ENCODE measurements around the gene PRDM11.

Gene PRDM11

DNA sequence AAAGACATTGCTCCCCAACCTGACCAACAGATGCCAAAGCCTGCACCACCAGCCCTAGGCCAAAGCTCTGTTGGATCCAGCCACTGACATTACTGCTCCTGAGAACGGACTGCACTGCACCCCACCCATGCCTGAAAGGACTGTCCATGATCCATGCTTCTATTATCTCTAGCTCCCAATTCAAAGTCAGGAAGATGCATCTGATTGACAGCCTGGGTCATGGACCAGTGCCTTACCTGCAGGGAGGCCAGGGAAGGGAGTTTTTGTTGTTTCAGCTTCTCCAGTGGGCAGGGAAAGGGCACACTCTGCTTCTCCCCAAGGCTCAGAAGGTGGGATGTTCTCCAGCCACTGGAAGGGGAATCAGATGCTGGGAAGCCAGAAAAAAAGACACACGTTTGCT is 4.8 kb upstream of the PRDM11 start:
- no peak for DNase-seq (ENCODE audit: low read depth, low spot score)

DNA sequence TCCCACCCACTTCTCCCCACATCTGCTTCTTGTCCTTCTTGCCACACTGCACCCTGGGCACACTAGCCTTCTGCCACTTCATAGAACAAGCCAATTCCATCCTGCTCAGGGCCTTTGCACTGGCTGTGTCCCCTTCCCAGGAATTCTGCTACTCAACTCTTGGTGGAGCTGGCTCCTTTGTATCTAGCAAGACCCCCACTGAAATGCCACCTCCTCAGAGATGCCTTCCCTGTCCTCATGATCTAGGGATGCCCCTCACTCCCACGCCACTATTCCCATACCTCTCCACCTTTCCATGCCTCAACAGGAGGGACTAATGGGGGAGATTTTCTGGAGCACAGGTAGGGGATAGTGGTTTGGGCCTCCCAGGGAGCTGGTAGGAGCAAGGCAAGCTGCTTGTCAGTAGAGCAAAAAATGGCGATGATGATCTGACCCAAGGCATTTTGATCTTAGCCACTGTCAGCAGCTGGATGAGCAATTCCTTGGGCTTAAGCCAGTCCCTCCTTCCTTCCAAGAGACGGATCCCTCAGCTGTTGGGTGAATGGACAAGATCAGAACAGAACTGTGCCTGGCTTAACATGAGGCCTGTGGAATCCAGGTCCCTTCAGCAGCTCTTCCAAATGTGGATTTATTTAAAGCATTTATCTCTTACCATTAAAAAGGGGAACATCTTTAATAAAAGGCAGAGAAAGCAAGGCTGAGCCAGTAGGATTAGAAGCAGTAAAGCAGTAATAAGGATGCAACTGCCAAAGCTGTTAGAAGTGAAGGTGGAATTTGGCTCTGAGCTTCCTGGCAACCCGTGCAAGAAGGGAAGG is 4.0 kb upstream of the PRDM11 start:
- DNase-seq (ENCODE audit: low read depth, low spot score): no peak

DNA sequence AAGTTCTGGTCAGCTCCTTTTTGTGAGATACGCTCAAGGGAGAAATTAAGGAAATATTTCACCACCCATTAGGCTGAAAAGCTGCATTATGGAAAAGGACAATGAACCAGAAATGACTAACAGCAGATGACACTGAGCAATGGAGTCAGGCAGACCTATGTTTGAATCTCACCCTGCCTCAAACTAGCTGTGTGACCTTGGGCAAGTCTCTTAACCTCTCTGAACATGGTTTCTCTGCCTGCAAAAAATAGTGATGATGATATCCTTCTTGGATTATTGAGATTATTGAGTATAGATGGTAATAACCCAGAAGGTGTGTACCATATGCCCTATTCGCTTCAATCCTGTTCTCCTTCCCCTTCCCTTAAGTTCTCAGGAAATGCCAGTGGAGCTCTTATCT is 2.9 kb upstream of the PRDM11 start:
- no peak for DNase-seq (ENCODE audit: low read depth, low spot score)

DNA sequence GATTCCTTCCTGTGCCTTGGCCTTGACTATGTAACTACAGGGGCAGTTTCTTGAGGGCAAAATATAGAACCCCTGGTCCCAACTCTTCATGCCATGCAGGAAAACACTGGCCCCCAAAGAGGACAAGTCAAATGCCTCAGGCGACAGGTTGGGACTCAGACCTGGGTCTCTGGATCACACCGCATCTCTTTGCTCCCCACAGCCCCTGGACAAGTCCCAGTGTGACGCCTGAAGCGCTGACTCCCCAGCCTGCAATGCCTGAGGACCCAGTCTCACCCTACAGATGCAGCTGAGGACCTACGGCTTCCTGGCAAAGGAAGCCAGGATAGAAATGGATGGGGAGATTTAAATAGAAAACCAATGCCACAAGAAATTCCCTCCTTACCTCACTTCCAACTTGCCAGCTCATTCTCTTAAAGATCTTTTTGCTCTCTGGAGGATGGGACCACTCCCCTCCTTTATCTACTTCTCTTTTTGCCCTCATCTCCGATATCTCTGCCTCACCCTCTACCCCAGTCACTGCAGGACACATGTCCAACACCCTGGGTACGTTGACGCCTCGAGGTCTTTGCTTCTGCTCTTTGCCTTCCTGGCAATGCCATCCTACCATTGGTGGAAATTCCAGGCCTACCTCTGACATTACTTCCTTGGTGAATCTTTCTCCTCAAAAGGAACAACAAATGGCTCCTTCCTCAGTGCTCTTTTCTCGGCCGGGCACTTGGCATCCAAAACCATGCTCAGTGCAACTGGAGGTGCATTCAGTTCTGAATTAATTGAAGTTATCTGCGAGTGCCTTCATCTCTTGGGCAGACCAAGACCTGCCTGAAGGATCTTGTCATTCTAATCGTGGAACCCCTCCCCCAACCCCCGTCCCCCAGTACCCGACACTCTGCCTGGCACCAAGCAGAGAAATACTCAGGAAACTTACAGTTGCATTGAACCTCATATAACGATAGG is 2.0 kb upstream of the PRDM11 start:
- no peak for DNase-seq (ENCODE audit: low read depth, low spot score)

DNA sequence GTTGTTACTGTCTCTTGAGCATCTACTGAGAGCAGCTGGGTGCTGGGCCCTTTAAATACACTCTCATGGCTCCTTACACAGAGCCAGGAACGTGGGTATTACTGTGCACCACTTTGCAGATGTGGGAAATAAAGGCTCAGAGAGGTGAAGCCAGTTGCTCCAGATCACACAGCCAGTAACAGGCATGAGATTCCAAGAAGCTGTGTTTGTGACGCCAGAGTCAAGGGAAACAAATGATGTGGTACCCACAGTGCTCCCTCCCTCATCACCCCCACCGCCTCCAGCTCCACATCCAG is 1.4 kb upstream of the PRDM11 start:
- DNase-seq (ENCODE audit: low read depth, low spot score): no peak

DNA sequence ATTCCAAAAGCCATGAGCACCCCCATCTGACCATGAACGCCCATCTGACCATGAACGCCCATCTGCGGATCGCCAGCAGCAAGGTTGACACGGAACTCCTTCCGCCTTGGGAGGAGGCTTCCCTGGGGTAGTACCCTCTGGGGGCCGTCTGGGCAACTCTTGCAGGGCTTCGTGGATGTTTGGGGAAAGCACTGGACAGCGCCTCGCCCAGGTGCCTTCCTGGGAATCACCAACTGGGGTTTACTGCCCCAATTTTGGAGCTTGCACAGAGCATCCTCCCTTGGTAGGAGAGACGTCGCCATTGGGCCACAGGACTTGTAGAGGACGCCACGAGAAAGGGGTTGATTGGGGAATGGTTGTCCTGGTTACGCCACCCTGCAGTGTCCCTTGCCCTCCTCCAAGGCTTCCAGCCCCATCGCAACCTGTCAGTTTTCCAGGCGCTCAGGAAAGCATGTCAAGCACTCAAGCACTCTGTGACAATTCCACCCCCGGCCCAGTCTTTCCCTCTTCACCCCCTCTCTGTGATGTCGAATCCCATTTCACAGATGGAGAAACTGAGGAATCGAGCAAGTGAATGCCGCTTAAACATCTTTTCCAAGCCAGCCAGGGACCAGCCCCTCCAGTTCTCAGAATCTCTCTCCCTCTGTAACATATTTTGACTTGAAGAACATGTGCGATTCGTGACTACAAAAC is 914 bp upstream of the PRDM11 start:
- no peak for DNase-seq (ENCODE audit: low read depth, low spot score)

DNA sequence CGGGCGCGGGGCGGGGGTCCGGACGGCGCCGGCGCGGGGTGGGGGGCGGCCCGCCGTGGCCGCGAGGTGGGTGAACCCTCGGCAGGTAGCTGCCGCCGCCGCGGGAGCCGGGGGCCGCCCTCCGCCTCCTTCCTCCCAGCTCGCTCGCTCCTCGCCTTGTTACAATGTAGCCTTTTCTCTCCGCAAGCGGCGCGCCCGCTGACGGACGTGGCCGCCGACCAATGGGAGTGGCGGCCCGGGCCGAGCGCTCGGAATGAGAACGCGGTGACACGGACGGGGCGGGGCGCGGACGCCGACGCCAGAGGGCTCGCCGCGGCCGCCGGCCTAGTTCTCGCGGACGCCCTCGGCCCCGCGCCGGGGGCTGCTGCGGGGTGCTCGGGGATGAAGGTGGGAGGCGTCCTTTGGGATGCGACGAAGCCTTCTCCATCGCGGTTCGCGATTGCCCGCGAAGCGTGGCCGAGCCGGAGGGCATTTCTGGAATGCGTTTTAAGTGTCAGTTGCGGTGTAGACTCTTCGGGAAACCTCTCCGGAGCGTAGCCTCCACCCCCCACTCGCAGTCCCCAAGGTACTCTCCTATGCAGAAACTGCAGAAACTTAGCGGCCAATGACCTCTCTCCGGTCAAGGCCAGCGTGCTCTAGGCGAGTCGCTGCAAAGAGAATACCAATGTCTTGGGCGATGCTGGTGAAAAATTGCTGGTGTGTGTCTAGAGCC is 734 bp downstream of the PRDM11 start:
- DNase-seq (ENCODE audit: low read depth, low spot score): peak; percentile 83

DNA sequence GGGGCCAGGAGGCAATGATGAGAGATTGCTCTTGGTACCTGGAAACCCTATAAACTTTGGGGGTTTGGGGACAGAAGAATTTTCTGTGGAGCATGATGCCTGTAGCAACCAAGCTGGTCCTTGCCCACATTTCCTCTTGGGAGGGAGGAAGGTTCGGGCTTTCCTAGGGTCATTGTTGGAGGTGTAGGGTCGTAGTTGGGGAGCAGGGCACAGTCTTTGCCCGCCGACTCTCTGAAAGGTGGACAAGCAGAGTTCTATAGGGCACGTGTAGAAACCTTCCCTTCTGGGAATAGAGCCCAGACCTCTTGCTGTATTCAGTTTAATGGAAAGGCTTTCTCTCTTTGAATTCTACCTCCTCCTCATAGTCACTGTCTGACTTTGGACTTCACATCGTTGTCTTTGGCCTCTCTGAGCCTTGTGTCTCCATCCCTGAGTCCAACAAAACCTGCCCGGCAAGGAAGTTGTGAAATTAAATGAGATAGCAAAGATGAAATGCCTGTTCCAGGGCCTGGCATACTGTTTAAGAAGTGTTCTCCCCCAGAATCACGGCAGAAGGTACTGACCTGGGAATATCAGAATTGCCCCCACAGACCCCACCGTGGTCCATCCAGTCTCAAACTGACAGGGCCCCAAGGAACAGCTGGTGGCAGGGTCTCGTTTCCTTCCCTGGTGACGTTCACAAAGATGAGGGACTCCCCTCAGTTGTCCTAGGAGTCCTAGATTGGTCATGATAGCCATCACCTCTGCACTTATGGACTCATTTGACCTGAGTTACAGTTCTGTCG is 1.6 kb downstream of the PRDM11 start:
- no peak for DNase-seq (ENCODE audit: low read depth, low spot score)

DNA sequence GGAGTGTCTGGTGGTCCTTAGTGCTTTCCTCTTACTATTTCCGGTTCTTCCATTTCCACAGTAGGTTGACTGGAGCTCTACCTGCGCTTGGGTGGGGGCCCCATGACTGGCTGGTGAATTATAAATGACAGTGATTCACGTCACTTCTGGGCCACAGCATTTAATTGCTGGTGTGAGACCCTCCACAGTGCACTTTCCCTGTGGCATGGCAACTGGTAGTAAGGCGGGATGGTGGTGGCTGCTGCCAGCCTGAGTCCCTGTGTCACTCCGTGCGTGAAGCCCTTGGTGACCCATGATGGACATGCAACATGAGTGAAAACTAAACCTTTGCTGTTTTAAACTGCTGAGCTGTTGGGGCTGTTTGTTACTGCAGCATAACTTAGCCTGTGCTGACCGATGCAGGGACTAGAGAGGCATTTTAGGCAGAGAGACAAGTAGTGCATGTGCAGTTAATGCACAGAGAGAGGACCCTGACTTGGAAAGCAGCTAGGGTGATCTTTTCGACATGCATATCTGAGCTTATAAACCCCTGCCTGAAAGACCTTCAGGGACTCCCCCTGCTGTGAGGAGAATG is 3.1 kb downstream of the PRDM11 start:
- DNase-seq (ENCODE audit: low read depth, low spot score): no peak

DNA sequence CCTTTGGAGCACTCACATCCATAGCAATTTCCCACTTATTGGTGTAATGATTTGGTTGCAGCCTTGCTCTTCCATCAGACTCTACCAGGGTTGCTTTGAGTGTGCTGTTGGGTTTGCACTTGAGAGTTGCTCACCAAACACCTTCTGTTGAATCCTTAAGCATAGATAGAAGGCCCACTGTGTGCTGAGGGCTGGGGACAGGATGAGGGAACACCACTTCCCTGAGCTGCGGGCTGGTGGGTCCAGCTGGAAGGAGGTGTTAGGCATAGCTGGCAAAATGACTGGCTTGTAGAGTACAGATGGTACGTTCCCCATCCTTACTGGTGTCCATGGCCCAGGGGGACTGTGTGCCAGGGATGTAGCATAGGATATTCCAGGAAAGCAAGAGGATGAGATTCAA is 3.9 kb downstream of the PRDM11 start:
- DNase-seq (ENCODE audit: low read depth, low spot score): no peak

DNA sequence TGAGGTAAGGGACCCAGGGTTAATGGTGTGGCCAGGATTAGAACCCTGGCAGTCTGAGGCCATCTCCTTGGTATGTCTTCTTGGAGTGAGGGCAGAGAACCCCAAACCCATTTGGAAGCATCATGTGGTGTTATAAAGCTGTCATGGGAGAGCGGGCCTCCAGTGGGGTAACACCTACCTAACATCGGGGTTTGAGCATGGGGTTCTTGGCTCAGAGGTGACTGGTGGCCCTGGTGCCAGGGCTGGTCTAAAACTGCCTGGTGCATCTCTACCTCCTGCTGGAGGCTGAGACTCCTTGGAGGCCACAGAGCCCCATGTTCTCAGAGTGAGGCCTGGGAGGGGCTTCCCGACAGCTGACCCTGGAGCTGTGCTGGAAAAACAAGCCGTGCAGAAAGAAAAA is 4.5 kb downstream of the PRDM11 start:
- no peak for DNase-seq (ENCODE audit: low read depth, low spot score)

DNA sequence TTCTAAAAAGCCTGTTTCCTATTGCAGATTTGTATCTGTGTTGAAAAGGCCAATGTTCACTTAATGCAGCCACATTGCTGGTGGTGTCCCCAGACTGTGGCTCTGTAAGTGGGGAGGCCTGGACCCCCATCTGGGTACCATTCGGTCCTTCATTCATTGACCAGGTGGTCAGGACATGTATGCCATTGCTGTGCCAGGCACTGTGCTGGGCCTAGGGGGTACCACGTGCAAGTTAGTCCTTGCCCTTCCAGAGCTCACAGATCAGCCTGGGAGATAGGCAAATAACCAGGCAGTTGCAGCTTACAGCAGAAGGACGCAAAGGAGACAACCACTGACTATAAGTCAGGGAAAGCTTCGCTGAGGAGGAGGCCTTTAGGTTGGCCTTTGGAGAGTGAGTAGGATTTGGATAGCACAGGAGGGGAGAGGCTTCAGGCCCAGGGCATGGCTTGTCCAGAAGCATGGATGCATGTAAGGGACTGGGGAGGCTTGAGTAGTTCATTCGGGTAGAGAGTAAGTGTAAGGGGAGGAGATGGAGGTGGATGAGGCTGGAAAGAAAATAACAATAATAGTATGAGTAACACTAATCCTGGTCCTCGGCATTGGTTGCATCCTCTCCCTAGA is 5.0 kb downstream of the PRDM11 start:
- no peak for DNase-seq (ENCODE audit: low read depth, low spot score)

DNA sequence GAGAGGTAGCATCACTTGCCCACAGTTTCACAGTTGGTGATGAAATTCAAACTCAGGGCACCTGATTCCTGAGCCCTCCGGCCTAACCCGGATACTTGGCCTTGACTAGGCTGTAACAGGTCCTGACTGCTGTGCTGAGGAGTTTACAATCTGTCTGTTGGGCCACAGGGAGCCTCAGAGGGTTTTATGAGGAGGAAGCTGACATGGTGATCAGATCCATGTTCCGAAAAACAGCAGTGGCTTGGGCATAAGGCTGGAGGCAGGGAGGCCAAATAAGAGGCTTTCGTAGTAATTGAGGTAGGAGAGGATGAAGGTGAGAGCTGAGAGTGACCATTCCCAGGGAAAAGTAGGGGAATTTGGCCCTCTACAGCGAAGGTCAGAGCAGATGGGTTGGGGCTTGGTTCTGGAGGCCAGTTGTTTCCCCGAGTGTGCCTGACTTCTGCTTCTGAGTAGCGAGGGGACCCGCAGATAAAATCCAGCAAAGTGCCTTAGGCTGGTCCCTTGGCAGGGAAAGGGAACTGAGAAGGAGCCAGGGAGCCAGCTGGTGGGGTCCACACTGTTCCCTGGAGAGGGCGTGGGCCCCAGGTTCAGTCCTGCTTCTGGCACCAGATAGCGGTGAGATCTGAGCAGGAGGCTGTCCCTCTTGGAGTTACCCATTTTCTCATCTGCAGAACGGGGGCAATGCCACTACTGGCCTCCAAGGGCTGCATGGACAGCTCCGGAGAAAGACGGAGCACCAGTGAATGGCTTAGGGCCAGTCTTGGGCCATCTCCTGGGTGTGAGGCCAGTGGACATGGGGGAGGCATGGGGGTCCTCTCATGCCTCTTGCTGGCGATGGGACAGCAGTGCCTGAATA is 6.5 kb downstream of the PRDM11 start:
- no peak for DNase-seq (ENCODE audit: low read depth, low spot score)

DNA sequence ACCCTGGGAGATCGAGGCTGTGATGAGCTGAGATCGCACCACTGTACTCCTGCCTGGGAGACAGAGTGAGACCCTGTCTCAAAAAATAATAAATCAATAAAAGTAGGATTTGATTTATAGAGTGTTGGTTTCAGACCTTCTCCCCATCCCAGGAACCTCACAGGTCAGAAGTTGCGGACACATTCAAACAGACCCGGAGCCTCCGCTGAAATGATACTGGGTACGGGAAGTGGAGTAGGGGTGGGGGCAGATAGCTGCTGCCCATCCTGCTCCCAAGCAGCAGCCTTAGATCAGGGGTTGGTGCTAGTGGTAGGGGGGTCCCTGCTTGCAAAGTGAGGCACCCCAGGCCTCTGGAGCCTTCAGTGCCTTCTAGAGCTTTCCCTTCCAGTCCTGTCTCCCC is 7.8 kb downstream of the PRDM11 start:
- DNase-seq (ENCODE audit: low read depth, low spot score): no peak

DNA sequence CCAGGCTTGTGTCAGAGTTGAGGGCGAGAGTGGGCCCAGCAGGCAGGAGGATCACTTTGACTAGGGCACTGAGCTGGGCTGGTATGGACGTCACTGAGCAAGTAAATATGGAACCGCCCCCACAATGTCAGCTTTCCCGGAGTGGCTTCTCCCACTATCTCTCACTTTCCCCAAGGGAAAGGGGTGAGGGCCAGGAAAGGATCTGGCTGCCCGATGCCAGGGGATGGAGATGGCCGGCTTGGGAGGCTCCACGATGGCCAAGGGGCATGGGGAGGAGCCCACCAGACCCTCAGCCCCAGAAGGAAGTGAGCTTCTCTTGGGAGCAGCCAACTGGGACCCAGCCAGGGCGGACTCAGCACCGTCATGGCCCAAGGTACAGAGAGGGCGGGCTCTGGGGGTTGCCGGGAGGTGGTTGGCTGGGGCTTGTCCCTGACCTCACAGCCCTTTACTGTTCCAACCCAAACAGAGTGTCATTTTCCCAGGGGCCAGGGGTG is 8.7 kb downstream of the PRDM11 start:
- no peak for DNase-seq (ENCODE audit: low read depth, low spot score)

DNA sequence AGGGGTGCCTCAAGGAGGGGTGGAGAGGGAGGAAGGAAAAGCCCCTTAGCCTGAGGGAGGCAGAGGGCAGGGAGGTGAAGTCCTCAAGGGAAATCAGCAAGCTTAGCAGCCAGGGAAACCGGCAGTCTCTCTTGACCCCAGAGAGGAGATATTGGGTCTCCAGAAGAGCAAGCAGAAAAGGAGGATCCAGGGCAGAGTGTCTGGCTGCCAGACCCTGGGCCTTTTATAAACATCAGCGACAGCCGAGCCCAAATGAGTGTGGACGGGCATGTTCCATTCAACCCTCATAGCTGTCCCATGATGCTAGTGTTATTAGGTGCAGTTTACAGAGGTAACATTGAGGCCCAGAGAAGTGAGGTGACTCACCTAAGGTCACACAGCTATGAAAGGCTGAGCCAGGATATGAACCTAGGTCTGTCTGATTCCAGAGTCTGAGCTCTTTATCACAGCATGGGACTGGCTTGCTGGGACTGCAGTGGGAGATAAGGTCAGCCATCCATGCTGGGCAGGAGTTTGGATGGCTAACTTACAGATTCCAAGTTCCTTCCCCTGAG is 9.3 kb downstream of the PRDM11 start:
- no peak for DNase-seq (ENCODE audit: low read depth, low spot score)

DNA sequence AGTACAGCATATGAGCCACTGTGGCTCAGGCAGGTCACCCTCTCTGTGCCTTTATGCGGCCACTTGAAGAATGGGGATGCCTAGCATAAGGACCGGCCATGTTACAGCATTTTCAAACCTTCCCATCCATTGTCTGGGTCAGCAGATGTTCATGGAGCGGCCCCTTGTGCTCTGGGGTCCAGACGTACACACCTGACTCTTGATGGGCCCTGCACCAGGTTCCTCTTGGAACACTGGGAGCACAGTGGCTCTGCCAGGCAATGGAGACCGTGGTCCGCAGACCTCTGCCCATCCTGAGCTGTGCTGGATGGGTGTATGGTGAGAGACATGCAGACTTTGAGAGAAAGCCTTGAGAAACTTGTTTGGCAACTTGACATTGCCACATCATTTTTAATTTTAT is 9.8 kb downstream of the PRDM11 start:
- no peak for DNase-seq (ENCODE audit: low read depth, low spot score)

DNA sequence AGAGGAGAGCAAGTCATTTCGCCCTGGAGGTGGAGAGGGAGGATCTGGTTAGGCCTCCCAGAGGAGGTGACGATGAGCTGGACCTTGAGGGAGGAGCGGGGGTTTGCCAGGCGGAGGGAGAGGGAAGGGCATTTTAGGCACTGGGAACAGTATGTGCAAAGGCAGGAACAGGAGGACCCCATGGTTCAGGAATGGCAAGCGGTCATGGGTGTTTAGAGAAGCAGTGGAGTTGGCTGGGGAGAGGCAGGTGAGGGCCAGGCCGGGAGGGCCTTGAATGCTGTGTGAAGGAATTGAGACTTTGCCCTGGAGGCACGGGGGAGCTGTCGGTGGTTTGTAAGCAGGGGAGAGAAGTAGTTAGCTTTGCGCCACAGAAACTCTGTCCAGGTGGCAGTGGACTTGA is 10.3 kb downstream of the PRDM11 start:
- DNase-seq (ENCODE audit: low read depth, low spot score): no peak
